Urothelium cell line (cell line): ENCODE measurements around the gene KRT81.
"Not testable (repeated sequence)": the region's sequence is repeated elsewhere in the genome, so short reads cannot be mapped to it uniquely, and the experiment has no call there.

Source experiments
- DNase-seq: peaks from one replicate; pipeline ENCODE4 v3.0.0; 2011; ENCODE audit warnings: low spot score, mixed read lengths
- FAIRE-seq: peaks from 2 replicates; lab custom pipeline; 2011; peaks lifted over from hg19 to GRCh38; lab: Jason Lieb, UNC

Gene KRT81

DNA sequence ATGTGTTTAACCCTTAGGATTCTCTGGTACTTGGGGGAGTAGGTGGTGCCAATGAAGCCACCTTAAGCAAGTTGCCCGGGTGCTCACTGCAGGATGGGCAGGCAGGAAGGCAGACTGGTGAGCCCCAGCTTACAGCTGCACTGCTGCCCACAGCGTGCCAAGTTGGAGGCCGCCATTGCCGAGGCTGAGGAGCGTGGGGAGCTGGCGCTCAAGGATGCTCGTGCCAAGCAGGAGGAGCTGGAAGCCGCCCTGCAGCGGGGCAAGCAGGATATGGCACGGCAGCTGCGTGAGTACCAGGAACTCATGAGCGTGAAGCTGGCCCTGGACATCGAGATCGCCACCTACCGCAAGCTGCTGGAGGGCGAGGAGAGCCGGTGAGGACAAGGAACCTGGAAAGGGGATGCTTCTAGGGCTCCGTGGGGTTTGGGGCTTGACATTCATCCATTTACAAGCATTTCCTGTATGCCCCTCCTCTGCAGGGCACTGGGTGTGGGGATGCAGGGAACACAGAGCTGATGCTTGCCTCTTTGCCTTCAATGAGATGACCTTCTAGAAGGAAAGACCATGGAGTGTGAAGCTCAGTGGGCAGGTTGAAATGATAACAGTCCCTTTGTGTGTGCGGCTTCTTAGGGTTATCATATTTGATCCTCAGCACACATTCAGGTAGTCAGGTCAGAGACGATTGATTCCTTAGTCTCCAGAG lies 45.9 kb downstream of the KRT81 start:
- no peak for DNase-seq
- no peak for FAIRE-seq

DNA sequence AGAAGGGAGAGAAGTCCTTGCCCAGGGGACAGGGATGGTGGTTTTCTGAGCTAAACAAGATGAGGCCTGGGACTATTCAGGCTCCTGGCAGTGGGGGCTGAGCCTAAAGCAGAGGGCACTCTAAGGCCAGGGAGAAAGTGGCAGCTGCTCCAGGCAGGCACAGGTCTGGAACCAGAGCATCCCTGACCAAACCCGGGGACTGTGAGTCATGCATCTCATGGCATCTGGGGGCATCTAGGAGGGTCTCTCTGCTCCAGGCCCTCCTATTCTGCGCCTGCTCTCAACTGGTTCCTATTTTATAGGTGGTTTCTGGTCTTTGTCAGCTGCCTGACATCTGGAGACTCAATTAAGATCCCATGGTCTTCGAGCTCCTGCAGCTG lies 46.7 kb downstream of the KRT81 start:
- DNase-seq: no peak
- no peak for FAIRE-seq

DNA sequence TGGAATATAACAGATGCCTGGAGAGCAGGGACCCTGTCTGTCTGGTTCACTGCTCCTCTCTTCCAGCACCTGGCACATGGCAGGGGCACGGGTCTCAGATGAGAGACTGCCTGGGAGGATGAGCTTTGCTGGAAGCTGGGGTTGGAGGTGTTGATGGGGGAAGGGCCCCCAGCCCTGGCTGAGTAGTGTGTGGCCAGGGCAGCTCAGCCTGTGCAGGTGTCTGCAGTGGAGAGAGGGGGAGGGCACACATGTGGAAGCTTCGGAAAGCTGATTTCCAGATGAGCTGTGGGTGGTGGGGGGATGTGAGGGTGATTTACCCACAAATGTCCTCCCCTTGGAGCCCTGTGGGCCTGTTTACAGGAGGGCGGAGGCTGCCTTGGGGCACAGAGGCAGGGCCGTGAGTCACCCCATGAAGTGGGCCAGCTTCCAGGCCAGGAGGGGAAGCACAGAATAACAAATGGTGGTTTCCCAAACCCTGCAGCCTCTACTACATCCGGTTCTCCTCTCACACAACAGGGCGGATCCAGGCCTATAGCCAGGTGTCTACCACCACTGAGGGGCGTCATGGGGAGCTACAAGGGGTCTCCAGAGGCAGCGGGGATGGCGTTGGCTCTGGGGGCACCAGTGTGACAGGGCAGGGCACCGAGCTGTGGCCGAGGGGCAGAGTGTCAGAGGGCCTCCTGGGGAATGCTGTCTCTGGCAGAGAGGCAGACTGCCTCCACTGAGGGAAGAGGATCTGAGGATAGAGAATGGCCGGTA lies 47.3 kb downstream of the KRT81 start:
- peak; percentile 95 for DNase-seq
- peak; percentile 98 for FAIRE-seq

DNA sequence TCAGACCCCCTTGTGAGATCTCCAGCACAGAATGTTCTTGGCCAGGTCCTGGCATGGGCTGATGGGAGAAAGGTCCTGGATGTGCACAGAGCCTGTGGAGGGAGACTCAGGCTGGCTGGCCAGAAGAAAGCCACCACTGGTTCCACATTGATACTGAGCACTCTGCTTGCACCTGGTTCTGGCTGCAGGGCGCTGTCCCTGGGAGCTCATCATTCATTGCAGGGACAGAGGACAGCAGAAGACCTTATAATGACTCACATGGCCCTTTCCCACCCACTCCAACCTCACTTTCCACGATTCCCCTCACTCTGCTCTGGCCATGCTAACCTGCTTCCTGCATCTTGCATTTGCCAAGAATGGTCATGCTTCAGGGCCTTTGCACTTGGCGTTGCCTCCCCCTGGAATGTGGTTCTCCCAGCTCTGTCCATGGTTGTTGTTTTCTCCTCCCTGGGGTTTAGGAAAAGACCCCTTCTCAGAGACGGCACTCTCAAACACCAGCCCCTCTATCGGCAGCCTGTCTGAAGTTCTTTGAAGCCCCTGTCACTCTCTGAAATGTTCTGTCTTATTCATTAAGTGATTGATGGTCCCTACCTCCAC lies 48.0 kb downstream of the KRT81 start:
- no peak for FAIRE-seq
- no peak for DNase-seq

DNA sequence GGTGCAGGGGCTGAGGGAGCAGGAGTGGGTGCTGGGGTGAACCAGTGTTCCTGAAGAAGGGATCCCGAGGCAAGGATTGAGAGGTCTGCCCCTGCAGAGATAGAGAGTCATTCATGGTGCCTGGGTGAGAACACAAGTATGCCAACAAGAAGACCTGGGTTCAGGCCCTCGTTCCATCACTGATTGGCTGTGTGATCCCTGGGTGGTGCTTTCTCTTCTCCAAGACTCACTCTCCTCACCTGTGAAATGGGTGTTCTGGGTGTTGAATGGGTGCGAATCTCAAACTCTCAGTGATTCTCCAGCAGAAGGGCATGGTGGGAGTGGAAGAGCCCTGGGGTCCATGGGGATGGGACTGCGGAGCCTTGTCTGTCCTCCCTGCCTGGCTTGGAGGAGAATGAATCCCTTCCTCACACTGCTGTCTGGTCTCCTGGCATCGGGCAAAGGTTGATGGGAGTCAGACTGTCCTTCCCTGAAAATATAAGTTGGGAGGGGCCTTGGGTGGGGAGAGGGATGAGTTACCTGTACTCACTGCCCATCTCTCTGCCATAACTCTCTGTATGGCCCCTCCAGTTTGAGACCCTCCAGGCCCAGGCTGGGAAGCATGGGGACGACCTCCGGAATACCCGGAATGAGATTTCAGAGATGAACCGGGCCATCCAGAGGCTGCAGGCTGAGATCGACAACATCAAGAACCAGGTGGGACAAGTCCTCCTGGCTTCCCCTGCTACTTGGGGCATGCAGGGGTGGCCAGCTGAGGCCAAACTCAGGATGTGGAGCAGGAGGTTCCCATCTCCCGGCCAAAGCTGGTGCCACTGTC lies 48.7 kb downstream of the KRT81 start:
- no peak for FAIRE-seq
- DNase-seq: no peak

DNA sequence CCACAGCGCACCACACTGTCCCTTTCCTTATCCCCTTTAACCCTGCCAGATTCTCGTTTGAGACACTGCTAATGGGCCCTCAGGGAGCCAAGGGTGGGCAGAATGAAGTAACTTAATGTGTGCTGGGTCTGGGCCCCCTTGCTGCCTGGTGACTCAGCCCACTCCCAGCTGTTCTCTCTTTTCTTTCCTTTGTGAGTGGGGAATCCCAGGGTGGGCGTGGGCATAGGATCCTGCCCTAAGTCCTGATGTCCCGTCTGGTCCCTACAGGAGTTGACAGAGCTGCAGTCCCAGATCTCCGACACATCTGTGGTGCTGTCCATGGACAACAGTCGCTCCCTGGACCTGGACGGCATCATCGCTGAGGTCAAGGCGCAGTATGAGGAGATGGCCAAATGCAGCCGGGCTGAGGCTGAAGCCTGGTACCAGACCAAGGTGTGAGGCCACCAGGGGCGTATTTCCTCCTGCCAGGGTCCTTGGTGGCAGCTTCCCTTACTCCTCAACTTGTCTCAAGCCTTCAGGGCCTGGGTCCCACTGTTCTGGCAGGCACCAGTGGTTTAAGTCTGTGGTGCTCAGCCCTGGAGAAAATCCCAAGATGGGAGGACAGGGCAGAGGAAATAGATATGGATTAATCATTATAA lies 50.0 kb downstream of the KRT81 start:
- peak; percentile 81 for FAIRE-seq
- DNase-seq: no peak

DNA sequence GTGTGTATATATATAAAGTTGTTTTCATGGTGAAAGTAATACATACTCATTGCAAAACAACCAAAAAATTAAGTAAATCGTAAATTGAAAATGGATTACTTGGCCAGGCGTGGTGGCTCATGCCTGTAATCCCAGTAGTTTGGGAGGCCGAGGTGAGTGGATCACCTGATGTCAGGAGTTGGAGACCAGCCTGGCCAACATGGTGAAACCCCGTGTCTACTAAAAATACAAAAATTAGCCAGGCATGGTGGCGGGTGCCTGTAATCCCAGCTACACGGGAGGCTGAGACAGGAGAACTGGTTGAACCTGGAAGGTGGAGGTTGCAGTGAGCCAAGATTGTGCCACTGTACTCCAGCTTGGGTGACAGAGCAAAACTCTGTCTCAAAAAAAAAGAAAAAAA lies 51.1 kb downstream of the KRT81 start:
- FAIRE-seq, DNase-seq: not testable (repeated sequence)

DNA sequence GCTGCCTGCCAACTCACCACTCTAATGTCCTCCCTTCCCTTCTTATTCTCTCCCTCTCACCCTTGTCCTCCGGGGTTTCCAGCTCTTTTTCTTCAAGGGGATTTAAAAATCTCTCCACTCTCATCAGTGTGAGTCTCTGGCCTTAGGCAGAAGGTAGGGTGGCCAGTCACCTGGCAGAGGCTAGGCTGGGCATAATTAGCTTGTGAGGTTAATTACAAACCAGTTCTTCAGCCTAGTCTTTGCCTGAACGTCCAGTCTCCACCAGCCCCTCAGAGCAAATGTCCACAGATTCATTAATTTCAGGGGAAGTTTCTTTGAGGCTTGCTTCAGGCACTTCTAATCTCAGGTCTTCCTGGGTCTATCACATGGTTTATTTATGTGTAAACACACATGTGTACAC lies 51.6 kb downstream of the KRT81 start:
- DNase-seq (no peak), FAIRE-seq (no peak)

DNA sequence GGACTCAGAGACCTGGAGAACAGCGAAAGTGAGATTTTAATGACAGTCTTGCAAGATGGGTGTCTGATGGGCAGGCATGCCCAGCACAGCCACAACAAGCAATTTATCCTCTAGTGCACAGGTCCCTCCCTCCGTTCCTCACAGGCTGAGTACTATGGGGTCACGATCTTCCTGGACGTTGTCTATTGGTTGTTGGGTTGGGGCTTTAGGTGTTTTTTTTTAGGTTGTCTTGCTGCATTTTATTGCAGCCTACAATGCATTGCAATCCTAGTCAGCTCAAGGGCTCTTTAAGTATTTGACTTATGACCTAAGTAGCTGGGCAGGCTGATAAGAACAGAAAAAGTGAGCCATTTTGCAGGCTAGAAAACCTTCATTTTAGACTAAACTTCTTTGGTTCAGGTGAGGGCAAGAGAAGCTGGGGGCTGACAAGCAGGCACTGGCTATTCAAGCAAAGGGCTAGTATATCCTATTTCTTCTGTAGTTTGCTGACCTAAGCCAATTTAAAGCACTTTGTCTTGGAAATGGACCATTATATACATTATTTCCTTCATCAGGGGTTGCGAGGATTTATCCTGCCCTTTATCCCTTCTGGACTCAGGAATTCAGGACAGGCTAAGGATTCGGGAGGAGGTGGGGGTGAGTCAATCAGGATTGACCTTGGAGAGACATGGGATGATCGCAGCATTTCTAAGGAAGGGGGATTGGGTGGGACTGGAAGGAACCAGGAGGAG lies 52.3 kb downstream of the KRT81 start:
- no peak for FAIRE-seq

DNA sequence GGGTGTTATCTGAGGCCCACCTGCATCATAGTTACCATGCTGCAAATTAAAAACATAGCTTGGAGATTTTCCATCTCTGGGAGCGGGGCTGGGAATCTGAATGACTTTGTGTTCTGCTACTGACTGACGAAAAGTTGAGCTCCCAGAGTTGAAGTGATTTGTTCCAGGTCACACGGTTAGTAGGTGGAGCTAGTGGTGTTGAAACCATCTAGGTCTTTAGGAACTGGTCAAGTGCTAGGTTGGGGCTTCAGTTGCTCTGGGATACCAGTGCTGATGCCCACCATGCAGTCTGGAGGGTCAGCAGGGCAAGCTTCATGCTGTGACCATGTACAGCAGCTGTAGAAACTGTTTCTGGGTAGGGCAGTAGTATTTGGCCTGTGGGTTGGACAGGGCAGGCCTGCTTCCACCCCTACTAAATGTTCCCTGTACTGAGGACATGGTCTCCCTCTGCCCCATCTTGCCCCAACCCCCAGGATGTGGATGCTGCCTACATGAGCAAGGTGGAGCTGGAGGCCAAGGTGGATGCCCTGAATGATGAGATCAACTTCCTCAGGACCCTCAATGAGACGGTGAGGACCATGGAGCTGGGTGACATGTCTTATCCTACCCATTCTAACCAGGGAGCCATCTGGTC lies 53.0 kb downstream of the KRT81 start:
- DNase-seq (no peak), FAIRE-seq (no peak)

More for the DNA sequence above, 52.3 kb downstream of the KRT81 start:
- DNase-seq: no peak

DNA sequence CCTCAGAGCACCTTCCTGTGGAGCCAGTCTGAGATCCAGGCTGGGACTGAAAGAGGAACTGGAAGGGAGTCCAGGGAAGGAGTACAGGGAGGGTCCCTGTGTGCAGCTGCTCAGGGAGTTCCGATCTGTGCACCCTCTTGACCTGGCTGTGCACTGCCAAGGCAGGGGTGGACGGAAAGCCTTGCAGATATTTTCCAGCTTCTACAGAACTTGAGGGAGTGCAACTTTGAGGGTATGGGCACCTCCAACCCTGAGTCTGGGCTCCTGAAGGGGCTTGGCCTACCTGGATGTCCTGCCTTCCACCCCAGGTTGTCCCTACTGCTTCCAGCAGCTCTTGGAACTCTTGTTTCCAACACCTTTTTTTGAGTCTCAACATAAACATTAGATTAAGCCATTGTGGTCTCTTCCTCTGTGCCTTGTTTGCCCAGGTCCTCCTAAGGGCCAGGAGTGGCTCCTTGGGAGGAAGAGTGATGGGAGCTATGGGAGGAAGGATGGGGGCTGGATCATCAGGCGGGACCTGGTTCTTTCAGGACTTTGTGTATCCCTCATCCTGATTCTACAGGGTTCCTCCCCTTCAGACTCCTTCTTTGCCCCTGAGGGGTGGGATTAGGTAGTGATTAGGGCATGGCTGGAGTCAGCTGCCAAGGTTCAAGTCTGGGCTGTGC lies 54.8 kb downstream of the KRT81 start:
- FAIRE-seq: no peak
- no peak for DNase-seq
